Measurements from ENCODE around the gene KLHL3. TPM values are rescaled to one million over a fixed set of nuclear protein-coding genes. Genes with fewer than 3 reads are reported as not detected.

The KLHL3 gene
- polyA plus RNA-seq, 2 donors: 0.95 to 1.9 TPM

- Histone ChIP-seq H3K36me3 (ENCODE audit: control insufficient read depth in 2 of 2, insufficient read depth in 2 of 2, low read length in 1 of 2) (no peaks in the 10 kb centered on the region), H3K4me3 (ENCODE audit: low read depth in 1 of 2, low read length in 2 of 2) (no peak overlapping the region), H3K9me3 (ENCODE audit: control insufficient read depth in 2 of 2, insufficient read depth in 1 of 2, low read depth in 1 of 2, low read length in 1 of 2) (no peaks in the 10 kb centered on the region), H3K4me1 (ENCODE audit: control insufficient read depth in 2 of 2, insufficient read depth in 2 of 2, low read length in 1 of 2) (no peaks in the 10 kb centered on the region), H3K27me3 (ENCODE audit: control insufficient read depth in 1 of 2, insufficient read depth in 2 of 2, low read length in 2 of 2) (no peaks in the 10 kb centered on the region), H3K27ac (ENCODE audit: low read depth in 2 of 2, low read length in 1 of 2) (no peak overlapping the region)
- WGBS, 2 donors: 69 to 75% methylated on average over 9 of the region's 9 CpGs
These were observed 36.3 kb downstream of the KLHL3 start for GRCh38 chr5:137699336-137700281.

- no peaks in the 10 kb centered on the region for H3K4me1 ChIP-seq (ENCODE audit: control insufficient read depth in 2 of 2, insufficient read depth in 2 of 2, low read length in 1 of 2)
- peaks cover 0 to 2% of the 10 kb centered on the region in 2 donors for H3K36me3 ChIP-seq (ENCODE audit: control insufficient read depth in 2 of 2, insufficient read depth in 2 of 2, low read length in 1 of 2)
- H3K27ac ChIP-seq (ENCODE audit: low read depth in 2 of 2, low read length in 1 of 2): peak overlapping the region in 1 of 2 donors; percentile 7
- no peaks in the 10 kb centered on the region for H3K27me3 ChIP-seq (ENCODE audit: control insufficient read depth in 1 of 2, insufficient read depth in 2 of 2, low read length in 2 of 2)
- H3K9me3 ChIP-seq (ENCODE audit: control insufficient read depth in 2 of 2, insufficient read depth in 1 of 2, low read depth in 1 of 2, low read length in 1 of 2): no peaks in the 10 kb centered on the region
- H3K4me3 ChIP-seq (ENCODE audit: low read depth in 1 of 2, low read length in 2 of 2): no peak overlapping the region
- 20 to 27% methylated on average over 1 of the region's 1 CpG for WGBS, 2 donors
These were observed 39.4 kb downstream of the KLHL3 start for GRCh38 chr5:137696481-137696880.

- H3K27me3 ChIP-seq (ENCODE audit: control insufficient read depth in 1 of 2, insufficient read depth in 2 of 2, low read length in 2 of 2): no peaks in the 10 kb centered on the region
- no peaks in the 10 kb centered on the region for H3K4me1 ChIP-seq (ENCODE audit: control insufficient read depth in 2 of 2, insufficient read depth in 2 of 2, low read length in 1 of 2)
- peaks cover 0 to 2% of the 10 kb centered on the region in 2 donors for H3K36me3 ChIP-seq (ENCODE audit: control insufficient read depth in 2 of 2, insufficient read depth in 2 of 2, low read length in 1 of 2)
- peak overlapping the region in 1 of 2 donors; percentile 7 for H3K27ac ChIP-seq (ENCODE audit: low read depth in 2 of 2, low read length in 1 of 2)
- no peak overlapping the region for H3K4me3 ChIP-seq (ENCODE audit: low read depth in 1 of 2, low read length in 2 of 2)
- WGBS, 2 donors: 74 to 78% methylated on average over 4 of the region's 4 CpGs
- no peaks in the 10 kb centered on the region for H3K9me3 ChIP-seq (ENCODE audit: control insufficient read depth in 2 of 2, insufficient read depth in 1 of 2, low read depth in 1 of 2, low read length in 1 of 2)
These were observed 40.0 kb downstream of the KLHL3 start for GRCh38 chr5:137695651-137696428.

GRCh38 chr5:137693951-137694721 is 41.8 kb downstream of the KLHL3 start:
- H3K4me3 ChIP-seq (ENCODE audit: low read depth in 1 of 2, low read length in 2 of 2): no peak overlapping the region
- no peaks in the 10 kb centered on the region for H3K9me3 ChIP-seq (ENCODE audit: control insufficient read depth in 2 of 2, insufficient read depth in 1 of 2, low read depth in 1 of 2, low read length in 1 of 2)
- peaks cover 0 to 2% of the 10 kb centered on the region in 2 donors for H3K36me3 ChIP-seq (ENCODE audit: control insufficient read depth in 2 of 2, insufficient read depth in 2 of 2, low read length in 1 of 2)
- H3K27me3 ChIP-seq (ENCODE audit: control insufficient read depth in 1 of 2, insufficient read depth in 2 of 2, low read length in 2 of 2): no peaks in the 10 kb centered on the region
- 92% methylated on average over 7 of the region's 7 CpGs for WGBS, 2 donors
- no peaks in the 10 kb centered on the region for H3K4me1 ChIP-seq (ENCODE audit: control insufficient read depth in 2 of 2, insufficient read depth in 2 of 2, low read length in 1 of 2)
- no peak overlapping the region for H3K27ac ChIP-seq (ENCODE audit: low read depth in 2 of 2, low read length in 1 of 2)

- WGBS, 2 donors: 88 to 89% methylated on average over 1 of the region's 1 CpG
- Histone ChIP-seq H3K4me1 (ENCODE audit: control insufficient read depth in 2 of 2, insufficient read depth in 2 of 2, low read length in 1 of 2) (no peaks in the 10 kb centered on the region), H3K27ac (ENCODE audit: low read depth in 2 of 2, low read length in 1 of 2) (no peak overlapping the region)
These were observed 42.5 kb downstream of the KLHL3 start for GRCh38 chr5:137693307-137693950.

GRCh38 chr5:137689306-137689705 is 46.6 kb downstream of the KLHL3 start:
- Histone ChIP-seq H3K27ac (ENCODE audit: low read depth in 2 of 2, low read length in 1 of 2) (no peak overlapping the region), H3K9me3 (ENCODE audit: control insufficient read depth in 2 of 2, insufficient read depth in 1 of 2, low read depth in 1 of 2, low read length in 1 of 2) (no peaks in the 10 kb centered on the region), H3K4me3 (ENCODE audit: low read depth in 1 of 2, low read length in 2 of 2) (no peak overlapping the region), H3K36me3 (ENCODE audit: control insufficient read depth in 2 of 2, insufficient read depth in 2 of 2, low read length in 1 of 2) (peaks cover 0 to 2% of the 10 kb centered on the region in 2 donors), H3K27me3 (ENCODE audit: control insufficient read depth in 1 of 2, insufficient read depth in 2 of 2, low read length in 2 of 2) (no peaks in the 10 kb centered on the region), H3K4me1 (ENCODE audit: control insufficient read depth in 2 of 2, insufficient read depth in 2 of 2, low read length in 1 of 2) (no peaks in the 10 kb centered on the region)
- WGBS, 2 donors: 95 to 98% methylated on average over 2 of the region's 2 CpGs

More at GRCh38 chr5:137693307-137693950, 42.5 kb downstream of the KLHL3 start:
- Histone ChIP-seq H3K9me3 (ENCODE audit: control insufficient read depth in 2 of 2, insufficient read depth in 1 of 2, low read depth in 1 of 2, low read length in 1 of 2) (no peaks in the 10 kb centered on the region), H3K36me3 (ENCODE audit: control insufficient read depth in 2 of 2, insufficient read depth in 2 of 2, low read length in 1 of 2) (peaks cover 0 to 2% of the 10 kb centered on the region in 2 donors), H3K27me3 (ENCODE audit: control insufficient read depth in 1 of 2, insufficient read depth in 2 of 2, low read length in 2 of 2) (no peaks in the 10 kb centered on the region), H3K4me3 (ENCODE audit: low read depth in 1 of 2, low read length in 2 of 2) (no peak overlapping the region)

- no peaks in the 10 kb centered on the region for H3K27me3 ChIP-seq (ENCODE audit: control insufficient read depth in 1 of 2, insufficient read depth in 2 of 2, low read length in 2 of 2)
- 74 to 79% methylated on average over 5 of the region's 5 CpGs for WGBS, 2 donors
- H3K4me1 ChIP-seq (ENCODE audit: control insufficient read depth in 2 of 2, insufficient read depth in 2 of 2, low read length in 1 of 2): no peaks in the 10 kb centered on the region
- no peaks in the 10 kb centered on the region for H3K9me3 ChIP-seq (ENCODE audit: control insufficient read depth in 2 of 2, insufficient read depth in 1 of 2, low read depth in 1 of 2, low read length in 1 of 2)
- H3K36me3 ChIP-seq (ENCODE audit: control insufficient read depth in 2 of 2, insufficient read depth in 2 of 2, low read length in 1 of 2): peaks cover 0 to 2% of the 10 kb centered on the region in 2 donors
- no peak overlapping the region for H3K27ac ChIP-seq (ENCODE audit: low read depth in 2 of 2, low read length in 1 of 2)
- H3K4me3 ChIP-seq (ENCODE audit: low read depth in 1 of 2, low read length in 2 of 2): no peak overlapping the region
These were observed 47.6 kb downstream of the KLHL3 start for GRCh38 chr5:137688210-137688840.

GRCh38 chr5:137684761-137685160 is 51.1 kb downstream of the KLHL3 start:
- Histone ChIP-seq H3K4me3 (ENCODE audit: low read depth in 1 of 2, low read length in 2 of 2) (no peak overlapping the region), H3K4me1 (ENCODE audit: control insufficient read depth in 2 of 2, insufficient read depth in 2 of 2, low read length in 1 of 2) (no peaks in the 10 kb centered on the region), H3K9me3 (ENCODE audit: control insufficient read depth in 2 of 2, insufficient read depth in 1 of 2, low read depth in 1 of 2, low read length in 1 of 2) (no peaks in the 10 kb centered on the region), H3K27ac (ENCODE audit: low read depth in 2 of 2, low read length in 1 of 2) (no peak overlapping the region), H3K27me3 (ENCODE audit: control insufficient read depth in 1 of 2, insufficient read depth in 2 of 2, low read length in 2 of 2) (no peaks in the 10 kb centered on the region), H3K36me3 (ENCODE audit: control insufficient read depth in 2 of 2, insufficient read depth in 2 of 2, low read length in 1 of 2) (no peaks in the 10 kb centered on the region)
- 79 to 86% methylated on average over 3 of the region's 3 CpGs for WGBS, 2 donors

Data from esophagus (tissue), 2 donors.